Stimulated activated CD8-positive, alpha-beta memory T cell treated with anti-CD3 and anti-CD28 coated beads, Interleukin-15, amount 100 ng/mL, for 1 hour (primary cell): ENCODE data around the gene OR2S2.
"Not testable (repeated sequence)": the region's sequence is repeated elsewhere in the genome, so short reads cannot be mapped to it uniquely, and the experiment has no call there.

Experiments used
- DNase-seq: peaks from one replicate; pipeline ENCODE4 v3.0.0-alpha.2; 2020; ENCODE audit warnings: low read depth

OR2S2 gene, protein sequence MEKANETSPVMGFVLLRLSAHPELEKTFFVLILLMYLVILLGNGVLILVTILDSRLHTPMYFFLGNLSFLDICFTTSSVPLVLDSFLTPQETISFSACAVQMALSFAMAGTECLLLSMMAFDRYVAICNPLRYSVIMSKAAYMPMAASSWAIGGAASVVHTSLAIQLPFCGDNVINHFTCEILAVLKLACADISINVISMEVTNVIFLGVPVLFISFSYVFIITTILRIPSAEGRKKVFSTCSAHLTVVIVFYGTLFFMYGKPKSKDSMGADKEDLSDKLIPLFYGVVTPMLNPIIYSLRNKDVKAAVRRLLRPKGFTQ

DNA sequence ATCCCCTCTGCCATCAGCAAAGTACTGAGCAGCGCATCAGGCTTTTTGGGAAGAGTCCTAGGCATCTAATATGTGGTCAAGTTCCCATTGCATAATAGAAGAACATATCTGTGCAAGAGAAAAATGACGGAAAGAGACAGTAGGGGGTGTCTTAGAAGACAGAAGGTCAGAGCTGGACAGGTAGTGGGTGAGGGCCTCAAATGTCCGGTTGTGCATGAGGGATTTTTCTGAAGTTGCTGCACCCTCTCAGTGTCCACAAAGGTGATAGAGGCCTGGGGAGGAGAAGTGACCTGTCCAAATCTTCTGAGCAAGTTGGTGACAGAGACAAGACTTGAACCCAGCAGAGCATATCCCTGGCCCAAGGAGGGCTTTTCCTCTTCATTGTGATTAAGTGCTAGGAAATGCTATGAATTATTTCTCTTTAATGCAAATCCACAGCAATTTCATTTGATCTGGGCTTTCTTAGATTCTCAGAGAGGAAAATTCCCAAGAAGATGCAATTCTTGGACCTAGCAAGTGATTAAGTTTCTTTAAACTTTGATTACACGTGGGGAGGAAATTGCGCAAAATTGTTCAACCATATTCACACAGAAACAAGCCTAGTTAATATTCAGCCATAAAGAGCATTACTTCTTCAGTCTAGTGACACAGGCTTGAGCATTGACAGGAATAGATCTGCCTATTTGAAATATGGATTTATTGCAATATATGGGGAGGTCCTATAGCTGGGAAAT is at the start of gene OR2S2:
Gene OR2S2 (minus strand): TSS at position 51 of the 734 bp plus-strand sequence. CDS start 56 bp downstream, outside the sequence.
- no peak for DNase-seq

DNA sequence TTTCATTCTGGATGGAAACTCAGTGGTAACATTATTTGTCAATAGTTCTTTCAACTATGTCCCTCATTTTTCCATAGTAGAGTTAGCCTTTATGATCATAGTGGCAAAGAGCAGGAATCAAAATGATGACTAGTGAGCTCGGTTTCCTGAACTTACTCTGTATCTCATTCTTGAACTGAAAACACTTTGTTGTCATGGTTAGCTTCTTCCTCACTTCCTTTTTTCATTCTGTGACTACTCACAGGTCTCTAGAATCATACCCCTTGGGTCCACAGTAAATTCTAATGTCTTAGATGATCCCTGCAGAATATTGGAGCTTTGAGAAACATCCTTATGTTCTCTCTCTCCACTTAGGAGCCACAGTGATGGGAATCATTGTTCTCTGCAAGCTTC is 49.4 kb upstream of the OR2S2 start:
- DNase-seq, result no peak

DNA sequence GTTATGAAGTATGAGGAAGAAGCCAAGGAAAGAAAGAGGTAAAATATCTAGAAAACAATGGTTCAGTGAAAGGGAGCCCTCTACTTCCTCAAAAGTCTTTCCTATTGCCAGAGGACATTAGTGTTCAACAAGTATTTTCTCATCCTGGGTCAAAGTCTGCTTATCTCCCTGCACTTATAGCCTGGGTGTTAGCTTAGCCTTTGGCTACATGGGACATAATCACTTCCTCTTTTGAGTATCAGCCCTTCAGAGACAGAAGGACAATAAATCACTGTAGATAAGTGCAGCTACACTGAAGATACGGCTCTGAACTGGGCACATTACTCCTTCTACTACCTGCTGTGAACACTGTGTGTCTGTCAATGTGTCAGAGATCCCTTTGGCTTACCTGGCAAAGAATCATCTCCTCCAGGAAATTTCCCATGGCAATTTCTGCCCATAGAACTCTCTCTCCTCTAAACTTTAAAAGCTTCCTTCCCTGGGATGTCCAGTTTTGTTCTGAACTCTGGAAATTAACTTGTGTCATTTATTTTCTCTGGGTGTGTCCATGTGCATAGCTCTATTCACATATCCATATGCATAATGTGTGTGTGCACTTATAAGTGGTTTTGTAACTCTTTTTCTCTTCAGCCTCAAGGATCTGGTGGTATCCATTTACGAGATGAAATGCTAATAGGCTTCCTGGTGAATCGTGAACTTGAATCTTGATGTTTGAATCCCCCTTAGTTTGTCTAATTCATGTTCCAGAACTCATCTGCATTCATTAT is 48.8 kb upstream of the OR2S2 start:
- no peak for DNase-seq

DNA sequence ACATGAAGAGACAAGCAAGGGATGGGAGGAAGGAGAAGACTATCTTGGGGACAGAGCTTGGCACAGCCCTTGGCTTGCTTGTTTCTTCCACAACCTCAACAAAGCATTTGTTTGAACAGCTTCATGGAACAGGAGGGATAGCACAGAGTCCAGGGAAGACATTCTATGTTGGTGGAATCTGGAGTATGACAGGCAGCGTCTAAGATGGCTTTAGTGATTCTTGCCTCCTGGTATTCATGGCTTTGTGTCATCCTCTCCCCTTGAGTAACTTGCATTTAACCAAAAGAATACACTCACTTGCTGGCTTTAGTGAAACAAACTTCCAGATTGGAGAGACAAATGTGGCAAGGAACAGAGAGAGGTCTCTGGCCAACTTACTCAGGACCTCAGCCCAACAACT is 47.9 kb upstream of the OR2S2 start:
- DNase-seq, result no peak

DNA sequence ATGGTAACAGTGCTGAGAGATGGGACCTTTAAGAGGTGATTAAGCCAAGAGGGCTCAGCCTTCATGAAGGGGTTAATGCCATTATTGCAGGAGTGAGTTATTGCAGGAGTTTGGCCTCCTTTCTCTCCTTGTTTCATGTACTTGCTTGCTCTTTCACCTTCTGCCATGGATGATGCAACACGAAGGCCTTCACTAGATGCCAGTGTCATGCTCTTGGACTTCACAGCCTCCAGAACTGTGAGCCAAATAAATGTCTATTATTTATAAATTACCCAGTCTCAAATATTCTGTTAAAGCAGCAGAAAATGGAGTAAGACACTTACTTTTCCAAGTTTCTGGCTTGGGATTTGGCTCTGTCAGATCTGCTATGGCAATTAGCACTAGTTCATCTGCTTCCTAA is 40.4 kb upstream of the OR2S2 start:
- DNase-seq, result no peak

DNA sequence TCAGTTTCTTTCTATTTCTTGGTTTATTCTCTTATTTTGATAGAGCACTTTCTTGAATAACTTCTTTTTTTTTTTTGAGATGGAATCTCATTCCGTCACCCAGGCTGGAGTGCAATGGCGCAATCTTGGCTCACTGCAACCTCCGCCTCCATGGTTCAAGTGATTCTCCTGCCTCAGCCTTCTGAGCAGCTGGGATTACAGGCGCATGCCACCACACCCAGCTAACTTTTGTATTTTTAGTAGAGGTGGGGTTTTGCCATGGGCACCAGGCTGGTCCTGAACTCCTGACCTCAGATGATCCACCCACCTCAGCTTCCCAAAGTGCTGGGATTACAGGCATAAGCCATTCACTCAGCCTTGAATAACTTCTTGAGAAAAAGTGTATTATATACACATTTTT is 39.1 kb upstream of the OR2S2 start:
- DNase-seq, result not testable (repeated sequence)

DNA sequence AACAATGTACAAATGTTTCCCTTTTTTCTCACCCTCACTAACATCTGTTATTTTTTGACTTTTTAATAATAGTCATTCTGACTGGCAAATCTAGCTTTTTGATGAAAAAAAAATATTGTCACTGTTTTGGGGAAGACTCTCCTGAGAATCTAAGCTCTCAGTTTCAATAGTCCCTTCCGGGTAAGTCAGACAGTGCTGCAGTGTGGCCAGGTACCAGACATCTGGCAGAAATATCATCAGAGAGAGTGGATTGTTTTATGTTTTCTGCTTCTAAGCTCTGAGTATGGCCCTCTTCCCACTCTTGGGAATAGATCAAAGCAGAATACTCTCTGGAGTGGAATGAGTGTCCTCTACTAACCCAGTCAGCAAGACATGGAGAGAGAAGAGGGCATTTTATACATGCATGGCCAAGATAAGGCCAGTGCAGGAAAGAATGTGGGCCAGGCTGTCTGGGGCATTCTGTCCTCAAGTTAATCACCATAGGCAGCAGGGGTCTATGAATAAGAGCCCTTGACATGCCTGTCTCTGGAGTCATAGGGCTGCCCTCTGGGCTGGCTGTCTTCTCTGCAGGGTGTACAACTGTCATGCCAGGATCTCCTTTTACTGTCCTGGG is 38.5 kb upstream of the OR2S2 start:
- no peak for DNase-seq

DNA sequence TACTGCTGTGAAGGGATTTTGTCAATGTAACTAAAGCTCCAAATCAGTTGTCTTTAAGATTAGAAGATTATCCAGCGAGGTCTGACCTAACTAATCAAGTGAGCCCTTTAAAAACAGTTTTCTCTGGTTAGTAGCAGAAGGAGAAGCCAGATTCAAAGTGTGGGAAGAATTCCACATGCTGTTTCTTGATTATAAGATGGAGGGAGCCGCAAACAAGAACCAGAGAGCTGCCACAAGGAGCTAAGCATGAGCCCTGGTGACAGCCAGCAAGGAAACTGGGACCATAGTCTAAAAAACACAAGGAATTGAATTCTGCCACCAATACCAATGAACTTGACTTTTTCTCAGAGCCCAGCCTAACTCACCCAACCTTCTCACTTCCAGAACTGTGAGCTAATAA is 37.0 kb upstream of the OR2S2 start:
- DNase-seq, result no peak

DNA sequence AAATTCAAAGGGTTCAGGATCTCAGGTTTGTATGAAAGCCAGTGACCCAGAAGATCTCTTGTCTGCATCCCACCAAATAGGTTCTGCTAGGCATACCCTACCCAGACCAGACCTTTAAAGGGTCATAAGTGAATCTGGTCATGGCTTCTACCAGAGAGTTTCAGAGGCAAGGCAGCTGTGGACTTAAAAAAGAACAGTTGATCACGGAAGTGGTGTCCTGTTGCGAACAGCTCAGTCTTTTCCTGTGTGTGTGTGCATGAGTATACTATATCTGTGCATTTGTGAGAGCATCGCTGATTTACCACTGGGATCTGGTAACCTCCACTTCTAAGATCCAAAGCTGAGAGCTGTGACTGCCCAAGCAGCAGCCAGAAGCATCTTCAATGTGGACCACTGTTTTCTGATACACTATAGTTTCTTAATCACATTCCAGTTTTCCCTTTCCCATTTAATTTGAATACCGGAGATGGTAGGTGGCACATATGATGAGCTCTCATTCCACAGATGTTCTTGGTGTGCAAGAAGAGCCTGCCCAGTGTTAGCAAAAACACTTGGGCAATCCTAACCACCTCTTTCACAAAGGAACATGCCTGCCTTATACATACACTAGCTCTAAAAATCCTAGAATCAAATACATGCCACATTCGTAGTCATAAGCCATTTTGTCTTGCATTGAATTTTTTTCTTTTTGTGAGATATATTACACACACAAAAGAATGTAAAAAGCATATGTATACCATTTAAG is 36.2 kb upstream of the OR2S2 start:
- no peak for DNase-seq

DNA sequence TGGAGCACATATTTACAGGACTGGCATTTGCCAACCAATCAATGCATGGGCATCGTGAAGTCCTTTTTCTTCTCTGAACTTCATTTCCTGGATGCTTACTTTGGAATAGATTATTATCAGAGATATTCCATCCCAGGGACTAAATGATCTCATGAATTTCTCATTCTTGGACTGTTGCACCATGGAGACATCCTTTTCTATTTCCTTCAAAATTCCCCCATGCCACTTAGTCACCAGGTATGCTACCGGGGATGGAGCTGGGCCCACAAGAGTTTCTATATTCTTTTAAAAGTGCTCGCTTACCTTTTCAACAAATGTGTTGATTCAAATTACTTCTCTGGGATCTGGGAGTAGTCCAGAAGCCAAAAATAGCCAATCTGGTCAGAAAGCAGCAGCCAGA is 35.2 kb upstream of the OR2S2 start:
- not testable (repeated sequence) for DNase-seq

DNA sequence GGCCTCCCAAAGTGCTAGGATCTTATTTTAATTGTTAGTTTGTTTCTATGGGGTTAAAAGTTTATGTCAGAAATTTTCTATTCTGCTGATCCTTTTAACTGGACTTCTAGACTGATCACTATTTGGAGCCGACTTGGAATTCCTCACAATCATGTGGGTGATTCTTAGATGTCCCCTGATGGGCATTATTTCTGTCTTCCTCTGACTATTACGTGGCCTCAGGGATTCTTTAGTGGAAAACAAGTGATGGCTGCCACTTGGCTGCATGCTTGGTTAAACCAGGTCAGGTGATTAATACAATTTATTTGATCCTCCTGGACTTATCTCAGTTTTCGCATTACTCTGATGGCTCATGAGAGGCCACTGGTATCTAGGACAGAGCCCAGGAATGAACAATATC is 32.2 kb upstream of the OR2S2 start:
- no peak for DNase-seq

DNA sequence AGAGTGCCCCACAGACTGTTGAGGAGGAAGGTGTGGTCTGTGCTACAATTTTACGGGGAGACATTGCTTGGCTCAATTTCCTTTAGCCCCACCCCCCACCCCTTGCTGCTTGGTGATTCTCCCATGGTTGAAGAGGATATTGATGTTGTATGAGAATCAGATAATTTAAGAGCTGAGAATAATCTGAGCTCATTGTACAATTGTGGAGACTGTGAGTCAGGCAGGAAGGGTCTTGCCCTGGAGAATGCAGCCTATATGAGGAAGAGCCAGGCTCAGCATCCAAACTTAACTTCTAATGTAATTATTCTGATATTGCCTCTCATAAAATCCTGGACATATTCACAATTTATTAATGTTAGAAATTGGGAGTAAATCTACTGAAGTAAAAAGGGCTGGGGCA is 26.1 kb upstream of the OR2S2 start:
- DNase-seq, result no peak

DNA sequence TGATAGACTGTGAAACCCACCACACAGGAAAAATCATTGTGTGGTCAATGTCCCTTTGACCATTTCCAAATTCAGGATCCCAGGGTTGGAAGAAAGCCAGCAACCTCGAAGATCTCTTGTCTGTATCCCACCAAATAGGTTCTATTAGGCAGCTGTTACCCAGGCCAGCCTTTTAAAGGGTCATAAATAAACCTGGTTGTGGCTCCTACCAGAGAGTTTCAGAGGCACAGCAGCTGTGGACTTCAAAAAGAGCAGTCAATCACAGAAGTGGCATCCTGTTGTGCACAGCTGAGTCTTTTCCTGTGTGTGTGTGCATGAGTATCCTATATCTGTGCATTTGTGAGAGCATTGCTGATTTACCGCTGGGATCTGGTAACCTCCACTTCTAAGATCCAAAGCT is 23.7 kb upstream of the OR2S2 start:
- no peak for DNase-seq

DNA sequence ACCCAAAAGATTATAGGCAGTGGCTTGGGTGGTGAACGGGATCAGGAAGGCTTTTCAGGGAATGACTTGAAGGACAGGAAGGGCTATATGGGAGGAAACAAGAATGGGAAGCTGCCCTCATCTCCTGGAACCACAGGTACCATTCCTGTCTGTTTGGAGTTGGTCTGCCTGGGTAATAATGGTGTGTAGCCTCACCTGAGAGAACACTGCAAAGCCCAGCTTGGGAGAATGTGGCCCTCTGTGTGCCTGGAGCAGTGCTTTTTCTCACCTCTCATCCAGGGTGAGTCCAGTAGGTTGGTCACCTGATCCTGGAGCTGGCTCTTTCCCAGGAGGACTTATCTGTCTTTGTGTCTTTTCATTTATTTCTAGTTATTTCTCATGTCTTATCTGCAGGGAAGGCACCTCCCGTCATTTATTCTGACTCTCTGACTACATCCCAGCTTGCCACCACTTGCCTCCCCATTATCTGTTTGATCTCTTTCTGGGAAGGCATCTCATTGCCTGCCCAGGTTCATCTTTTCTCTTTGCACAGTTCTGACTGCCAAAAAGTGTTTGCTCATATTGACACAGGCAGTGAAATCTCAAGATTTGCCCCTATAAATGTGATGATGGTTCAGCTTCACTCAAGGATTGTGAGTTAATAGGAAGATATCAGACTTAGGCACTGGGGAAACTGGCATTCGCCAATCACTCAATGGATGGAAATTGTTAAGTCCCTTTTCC is 22.5 kb upstream of the OR2S2 start:
- no peak for DNase-seq

DNA sequence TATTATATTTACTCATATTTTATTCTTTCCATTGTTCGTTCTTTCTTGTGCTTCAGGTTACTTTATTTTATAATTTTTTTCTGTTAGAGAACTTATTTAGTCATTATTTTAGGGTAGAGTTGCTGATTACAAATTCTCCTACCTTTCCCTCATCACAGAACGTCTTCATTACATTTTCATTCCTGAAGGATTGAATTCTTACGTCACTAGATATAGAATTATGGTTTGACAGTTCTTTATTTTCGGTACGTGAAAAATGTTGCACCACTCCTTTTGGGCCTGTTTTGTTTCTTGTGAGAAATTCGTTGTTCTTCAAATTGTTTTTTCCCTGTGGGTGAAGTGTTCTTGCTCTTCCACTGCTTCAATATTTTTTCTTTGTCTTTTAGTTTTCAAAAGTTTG is 20.8 kb upstream of the OR2S2 start:
- no peak for DNase-seq

DNA sequence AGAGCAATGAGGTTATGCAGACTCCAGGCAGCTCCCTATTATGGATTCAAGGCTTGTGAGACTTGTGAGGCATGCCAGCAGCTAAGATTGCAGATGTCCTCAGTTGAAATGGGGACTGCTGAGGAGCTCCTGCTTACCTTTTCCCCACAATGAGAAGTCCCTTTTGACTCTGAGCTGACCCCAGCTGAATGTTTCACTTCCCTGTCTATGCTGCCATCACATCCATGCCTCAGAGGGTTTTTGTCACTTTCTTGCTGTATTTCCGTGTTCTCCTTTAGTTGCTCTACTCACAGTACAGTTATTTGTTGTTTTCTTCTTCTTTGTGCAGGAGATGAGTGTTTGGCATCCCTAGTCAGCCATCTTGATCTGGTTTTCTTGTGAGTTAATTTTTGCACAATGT is 18.8 kb upstream of the OR2S2 start:
- DNase-seq, result no peak

DNA sequence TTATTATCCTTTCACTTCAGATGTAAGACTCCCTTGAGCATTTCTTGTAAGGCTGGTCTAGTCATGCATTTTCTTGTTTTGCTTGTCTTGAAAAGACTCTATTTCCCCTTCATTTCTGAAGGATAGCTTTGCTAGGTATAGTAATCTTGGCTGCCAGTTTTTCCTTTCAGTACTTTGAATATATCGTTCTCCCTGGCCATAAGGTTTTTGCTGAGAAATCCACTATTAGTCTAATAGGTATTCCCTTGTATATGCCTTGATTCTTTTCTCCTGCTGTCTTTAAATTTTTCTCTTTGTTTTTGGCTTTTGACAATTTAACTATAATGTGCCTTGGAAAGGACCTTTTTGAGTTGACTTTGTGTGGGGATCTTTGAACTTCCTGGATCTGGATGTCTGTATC is 16.8 kb upstream of the OR2S2 start:
- DNase-seq, result no peak

DNA sequence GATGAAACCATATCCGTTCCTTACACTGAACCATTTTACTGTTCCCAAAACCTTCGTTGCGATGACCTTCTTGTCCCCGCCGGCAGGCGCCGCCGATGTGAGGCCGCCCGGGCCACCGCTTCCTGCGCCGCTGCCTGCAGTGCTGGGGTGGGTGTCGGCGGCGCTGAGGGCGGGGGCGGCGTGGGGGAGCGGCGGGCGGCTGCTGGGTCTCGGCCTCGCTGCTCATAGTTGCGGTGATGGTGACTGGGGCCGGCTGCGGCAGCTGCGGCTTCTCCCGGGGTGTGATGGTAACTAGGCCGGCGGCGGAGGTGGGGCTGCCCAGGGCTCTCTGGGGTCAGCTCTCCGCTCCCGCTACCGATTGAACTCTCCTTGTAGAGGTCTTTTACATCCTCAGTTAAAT is 14.1 kb upstream of the OR2S2 start:
- no peak for DNase-seq

DNA sequence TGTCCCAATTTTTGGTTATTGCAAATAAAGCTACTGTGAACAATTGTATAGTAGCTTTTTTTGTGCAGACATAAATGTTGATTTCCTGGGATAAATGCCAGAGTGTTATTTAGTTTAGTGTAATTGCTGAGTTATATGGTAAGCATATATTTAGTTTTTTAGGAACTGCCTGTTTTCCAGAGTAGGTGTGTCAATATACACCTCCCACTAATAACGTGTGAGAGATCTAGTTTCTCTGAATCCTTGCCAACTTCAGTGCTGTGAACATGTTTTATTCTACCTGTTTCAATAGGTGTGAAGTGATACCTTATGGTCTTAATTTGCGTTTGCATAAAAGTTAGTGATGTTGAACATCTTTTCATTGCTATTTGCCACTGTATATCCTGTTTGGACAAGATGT is 9.1 kb upstream of the OR2S2 start:
- DNase-seq, result no peak

DNA sequence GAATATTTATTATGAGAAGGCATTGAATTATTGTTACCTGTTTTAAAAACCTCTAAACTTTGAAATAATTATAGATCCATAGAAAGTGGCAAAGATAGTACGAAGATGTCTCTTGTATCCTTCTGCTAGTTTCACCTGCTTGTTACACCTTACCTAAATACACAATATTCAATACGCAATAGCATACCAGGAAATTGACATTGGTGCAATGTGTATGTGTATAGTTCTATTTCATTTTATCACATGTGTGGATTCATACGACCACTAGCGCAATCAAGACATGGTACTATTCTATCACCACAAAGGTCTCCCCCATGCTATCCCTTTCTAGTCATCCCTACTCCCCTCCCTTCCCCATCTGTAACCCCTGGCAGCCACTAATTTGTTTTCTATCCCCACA is 8.5 kb upstream of the OR2S2 start:
- no peak for DNase-seq

DNA sequence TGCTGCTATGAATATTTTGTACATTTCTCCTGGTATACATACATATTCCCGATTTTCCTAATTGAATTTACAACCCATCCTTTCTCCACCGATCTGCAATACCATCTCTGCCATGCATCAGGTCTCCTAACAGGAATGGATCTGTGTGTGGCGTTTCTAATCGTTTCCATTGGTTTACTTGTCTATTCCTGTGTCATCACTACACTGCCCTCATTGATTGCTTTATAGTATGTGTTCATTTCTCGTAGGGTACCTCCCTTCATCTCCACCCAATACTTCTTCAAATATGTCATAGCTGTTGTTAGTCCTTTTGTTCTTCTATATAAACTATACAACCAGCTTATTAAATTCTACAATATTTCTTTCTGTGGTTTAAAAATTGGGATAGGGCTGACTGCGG is 7.1 kb upstream of the OR2S2 start:
- DNase-seq, result no peak
